NCI-H2227 treated with DMSO at 0.1 percent for 48 hours (cell line): ENCODE data around the gene ID4.

Experiments
- DNase-seq: peaks from one replicate; lab custom pipeline; 2025; lab: John Stamatoyannopoulos, UW

The ID4 gene

GRCh38 chr6:19857703-19858102 lies 20.5 kb downstream of the ID4 start:
- no peak for DNase-seq

- no peak for DNase-seq
Measured at GRCh38 chr6:19860235-19860877, 23.2 kb downstream of the ID4 start.

GRCh38 chr6:19864285-19864684 lies 27.1 kb downstream of the ID4 start:
- no peak for DNase-seq

GRCh38 chr6:19865178-19865577 lies 28.0 kb downstream of the ID4 start:
- no peak for DNase-seq

- peak; percentile 18 for DNase-seq
Measured at GRCh38 chr6:19866173-19866984, 29.2 kb downstream of the ID4 start.

DNA sequence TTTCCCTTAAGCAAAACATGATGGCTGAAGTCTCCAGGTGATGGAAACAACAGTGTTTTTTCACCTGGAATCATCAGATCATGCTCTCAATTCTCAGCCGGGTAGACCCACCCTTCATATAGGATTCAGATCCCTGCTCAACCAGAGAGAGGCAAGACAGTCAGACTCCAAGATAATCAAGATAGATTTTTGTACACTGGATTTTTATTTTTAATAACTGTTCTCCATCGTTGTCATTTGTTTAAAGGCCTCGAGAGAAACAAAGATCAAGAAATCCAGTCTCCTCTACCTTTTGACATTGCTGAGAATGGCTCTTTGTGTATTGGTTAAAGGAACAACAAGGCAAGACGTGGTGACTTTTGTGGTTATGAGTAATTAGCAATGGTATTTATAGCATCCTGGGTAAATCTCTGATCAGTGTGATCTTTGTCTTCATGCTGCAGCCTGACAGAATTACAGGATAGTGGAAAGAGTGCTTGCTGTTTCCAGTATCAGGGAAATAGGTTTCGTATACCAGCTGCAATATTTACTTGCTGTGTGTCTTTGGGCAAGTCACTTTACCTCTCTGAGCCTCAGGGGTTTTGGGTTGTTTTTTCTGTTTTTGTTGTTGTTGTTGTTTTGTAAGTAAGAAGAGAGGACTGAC lies 29.9 kb downstream of the ID4 start:
- DNase-seq, result no peak

- DNase-seq, result no peak
Measured at GRCh38 chr6:19869464-19869863, 32.3 kb downstream of the ID4 start.

- no peak for DNase-seq
Measured at GRCh38 chr6:19870322-19870721, 33.2 kb downstream of the ID4 start.

DNA sequence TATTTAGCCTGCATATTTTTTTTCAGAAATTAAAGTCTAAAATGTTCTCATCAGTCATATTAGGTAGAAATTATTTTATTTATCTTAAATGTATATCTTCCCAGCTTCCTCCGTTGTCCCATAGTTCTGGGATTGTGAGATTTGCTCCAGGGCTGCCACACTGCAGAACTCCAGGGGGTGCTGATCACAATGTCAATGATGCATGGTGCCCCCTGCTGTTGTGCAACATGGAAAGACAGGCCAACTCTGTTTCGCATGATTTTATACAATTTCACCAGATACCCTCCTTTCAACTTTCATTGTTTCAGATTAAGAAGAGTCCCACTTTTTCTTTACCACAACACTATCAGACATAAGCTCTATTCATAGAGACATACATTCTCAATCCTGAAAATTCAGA lies 35.9 kb downstream of the ID4 start:
- DNase-seq, result no peak

DNA sequence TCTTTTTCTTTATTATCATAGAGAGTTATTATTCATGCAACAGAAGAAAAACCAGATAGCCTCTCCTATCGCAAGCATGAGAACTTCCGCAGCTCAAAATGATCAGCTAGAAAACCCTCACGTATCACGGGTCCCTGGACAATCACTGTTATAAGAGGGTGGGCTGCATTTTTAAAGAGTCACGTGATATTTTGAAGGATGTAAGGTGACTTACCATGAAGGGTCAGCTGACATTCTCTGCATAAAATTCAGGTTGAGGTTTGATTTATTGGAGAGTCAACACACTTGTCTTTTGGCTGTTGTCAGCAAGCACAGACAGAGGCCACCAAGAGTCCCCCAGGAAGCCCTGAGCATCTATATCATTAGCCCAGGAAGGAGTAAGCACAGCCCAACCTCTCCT lies 39.5 kb downstream of the ID4 start:
- no peak for DNase-seq

DNA sequence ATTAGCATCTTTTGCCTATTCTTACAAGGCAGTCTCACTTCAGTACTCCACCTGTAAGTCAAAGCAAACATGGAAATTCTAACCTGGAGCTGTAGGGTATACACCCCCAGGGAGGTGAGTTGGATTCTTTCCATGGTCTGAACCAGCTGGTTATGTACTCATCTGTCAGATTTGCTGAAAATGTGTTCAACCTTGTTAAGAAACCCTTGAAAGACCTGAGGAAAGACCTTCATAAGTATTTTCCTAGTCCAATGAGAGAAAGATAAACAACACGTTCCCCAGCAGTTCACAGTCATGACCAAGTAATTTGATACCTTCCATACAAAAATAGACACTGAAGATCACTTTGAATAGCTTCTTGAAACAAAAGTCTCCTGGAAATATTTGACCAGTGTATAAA lies 42.5 kb downstream of the ID4 start:
- DNase-seq, result no peak

DNA sequence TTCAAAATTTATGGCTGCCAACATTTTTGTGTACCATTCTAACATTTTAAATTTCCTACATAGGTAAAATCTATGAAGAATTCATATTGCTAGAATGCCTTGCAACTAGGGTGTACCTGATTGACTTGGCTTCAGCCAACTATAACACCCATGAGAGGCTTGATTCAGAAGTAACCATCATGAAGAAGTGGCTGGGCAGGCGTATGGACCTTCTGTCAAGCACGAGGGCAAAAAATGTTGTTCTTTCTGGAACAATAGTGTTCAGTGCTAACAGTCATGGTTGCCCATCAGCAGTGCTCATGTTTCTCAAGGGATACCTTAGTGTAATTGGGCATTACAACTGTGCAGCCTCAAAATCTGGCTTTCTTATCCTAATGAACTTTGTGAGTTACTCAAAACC lies 42.9 kb downstream of the ID4 start:
- no peak for DNase-seq

DNA sequence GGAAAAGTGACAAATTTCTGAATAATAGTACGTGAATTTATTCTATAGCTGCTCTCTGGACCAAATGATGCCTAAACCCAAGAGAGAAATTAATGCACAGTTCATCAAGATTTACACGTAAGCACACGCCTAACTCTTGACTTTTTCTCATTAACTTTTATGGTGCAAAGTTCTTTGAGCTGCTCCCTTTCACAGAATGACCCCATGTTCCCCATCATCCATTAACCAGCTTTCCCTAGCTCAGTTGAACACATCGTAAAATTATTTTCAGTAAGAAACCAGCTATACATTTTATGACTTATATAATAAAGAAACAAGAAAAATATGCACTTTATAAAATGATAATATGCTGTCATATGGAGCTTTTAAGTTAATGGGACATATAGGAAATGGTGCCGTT lies 54.3 kb downstream of the ID4 start:
- no peak for DNase-seq
